Endothelial cell of umbilical vein (primary cell): ENCODE measurements around the gene SHISA9. TPM values are rescaled to one million over a fixed set of nuclear protein-coding genes. Genes with fewer than 3 reads are reported as not detected.

Experiments
- BruUV-seq: library from RNA; stranded (reverse); fragments of 400-500 nt; replicated peaks from 2 replicates; lab custom pipeline; 2021; lab: Mats Ljungman, UMichigan
- CTCF ChIA-PET: fragments of 300-600, 350-600 bp; sonication (Branson Sonifier 250); formaldehyde crosslinking; loops from one replicate; lab custom pipeline; 2021; ENCODE audit warnings: antibody characterized with exemption, inconsistent platforms; lab: Charles Lee
- POLR2A ChIA-PET: fragments of 300-600, 350-600 bp; sonication (Branson Sonifier 250); formaldehyde crosslinking; loops from one replicate; lab custom pipeline; 2021; ENCODE audit warnings: antibody characterized with exemption, inconsistent platforms; lab: Charles Lee
- DNase-seq: peaks from one replicate; pipeline ENCODE4 v3.0.0-alpha.2; 2011; ENCODE audit warnings: low read depth, low spot score
- FAIRE-seq: peaks from 2 replicates; lab custom pipeline; 2011; peaks lifted over from hg19 to GRCh38; lab: Jason Lieb, UNC
- H2AFZ ChIP-seq: 2 replicates; pipeline ENCODE4 v1.6.0; 2012; ENCODE audit warnings: low read depth, low read length, control low read depth, inconsistent platforms
- H3K27ac ChIP-seq: 2 replicates; pipeline ENCODE4 v1.5.1; 2011; ENCODE audit warnings: low read depth, mild to moderate bottlenecking, control low read depth, low read length, moderate library complexity; ENCODE audit not compliant: insufficient read depth
- H3K27me3 ChIP-seq, 2 experiments: 2 replicates each; pipeline versions ENCODE4 v1.6.0 to v1.6.1; 2011; ENCODE audit warnings: low read length in 2 of 2, mixed read lengths in 1 of 2; ENCODE audit not compliant: control insufficient read depth in 2 of 2, insufficient read depth in 2 of 2
- H3K36me3 ChIP-seq, 2 experiments: 2 replicates in 1 of 2; 3 replicates in 1 of 2; pipeline ENCODE4 v1.5.1; 2011; ENCODE audit warnings: low read length in 2 of 2, mild to moderate bottlenecking in 1 of 2, moderate library complexity in 1 of 2; ENCODE audit not compliant: control insufficient read depth in 2 of 2, insufficient read depth in 2 of 2; ENCODE audit errors: extremely low read depth in 1 of 2
- H3K4me1 ChIP-seq: 3 replicates; pipeline ENCODE4 v1.5.1; 2011; ENCODE audit warnings: mild to moderate bottlenecking, low read length; ENCODE audit not compliant: control insufficient read depth, insufficient read depth; ENCODE audit errors: extremely low read depth
- H3K4me2 ChIP-seq: 2 replicates; pipeline ENCODE4 v1.6.1; 2011; ENCODE audit warnings: low read length, control low read depth, mixed read lengths; ENCODE audit not compliant: insufficient read depth
- H3K4me3 ChIP-seq, 3 experiments: fragments of 200-600 bp in 1 of 3; sonication (generic), shearing (Covaris generic) in 1 of 3; replicated peaks in 1 of 3; 2 replicates each; pipeline ENCODE4 v1.5.1; 2011 to 2016; ENCODE audit warnings: control low read depth in 3 of 3, low read length in 3 of 3, mild to moderate bottlenecking in 2 of 3, inconsistent platforms in 1 of 3, low read depth in 1 of 3, moderate library complexity in 1 of 3; ENCODE audit not compliant: insufficient read depth in 1 of 3
- H3K79me2 ChIP-seq: 2 replicates; pipeline ENCODE4 v1.6.0; 2012; ENCODE audit warnings: low read length, inconsistent platforms; ENCODE audit not compliant: control insufficient read depth, insufficient read depth
- H3K9ac ChIP-seq: replicated peaks from 2 replicates; pipeline ENCODE3; 2011; ENCODE audit warnings: low read length, control low read depth; ENCODE audit not compliant: insufficient read depth; ENCODE audit errors: extremely low read depth
- H3K9me1 ChIP-seq: replicated peaks from 3 replicates; pipeline ENCODE4 v1.6.0; 2011; ENCODE audit warnings: mild to moderate bottlenecking, low read length; ENCODE audit not compliant: control insufficient read depth, insufficient read depth; ENCODE audit errors: extremely low read depth
- H3K9me3 ChIP-seq: replicated peaks from 2 replicates; pipeline ENCODE4 v1.5.1; 2012; ENCODE audit warnings: low read length, inconsistent platforms; ENCODE audit not compliant: control insufficient read depth, insufficient read depth
- H4K20me1 ChIP-seq: replicated peaks from 2 replicates; pipeline ENCODE3; 2011; ENCODE audit warnings: mild to moderate bottlenecking, low read length; ENCODE audit not compliant: control insufficient read depth, insufficient read depth; ENCODE audit errors: extremely low read depth
- EZH2 ChIP-seq: IDR thresholded peaks from 2 replicates; pipeline ENCODE4 v1.6.1; 2012; ENCODE audit warnings: borderline replicate concordance, low read depth, mild to moderate bottlenecking, moderate library complexity, low read length, inconsistent platforms; ENCODE audit not compliant: severe bottlenecking
- FOS ChIP-seq: IDR thresholded peaks from 2 replicates; pipeline ENCODE4 v1.6.1; 2011; ENCODE audit warnings: mild to moderate bottlenecking, low read length, moderate library complexity, borderline replicate concordance; ENCODE audit not compliant: insufficient read depth
- GATA2 ChIP-seq: IDR thresholded peaks from 2 replicates; pipeline ENCODE4 v1.7.0; 2011; ENCODE audit warnings: low read depth, mild to moderate bottlenecking, moderate library complexity, mixed read lengths, low read length; ENCODE audit not compliant: insufficient read length, insufficient read depth
- JUN ChIP-seq: IDR thresholded peaks from 2 replicates; pipeline ENCODE4 v1.6.1; 2011; ENCODE audit warnings: borderline replicate concordance, low read depth; ENCODE audit not compliant: insufficient read length, insufficient read depth
- MAX ChIP-seq: IDR thresholded peaks from 2 replicates; pipeline ENCODE4 v1.6.1; 2011; ENCODE audit not compliant: insufficient read depth, insufficient read length
- MYC ChIP-seq: IDR thresholded peaks from one replicate; pipeline ENCODE4 v1.6.1; 2011; ENCODE audit warnings: mild to moderate bottlenecking, low read depth, low read length
- POLR2A ChIP-seq: IDR thresholded peaks from 2 replicates; pipeline ENCODE4 v1.6.1; 2012; ENCODE audit warnings: low read depth, mild to moderate bottlenecking, control low read depth, low read length
- POLR2AphosphoS5 ChIP-seq: IDR thresholded peaks from 2 replicates; pipeline ENCODE4 v1.6.1; 2012; ENCODE audit warnings: low read depth, mild to moderate bottlenecking, control low read depth, low read length, moderate library complexity; ENCODE audit not compliant: insufficient read depth
- dilution Hi-C: fragments of 300-500 bp; cut with MboI; formaldehyde crosslinking; loops from one replicate; pipeline ENCODE4 v1.15.0; 2019; ENCODE audit warnings: low sequenced_read_pairs; ENCODE audit not compliant: extremely low pct_ligation_motif_present
- intact Hi-C: fragments of 100-400 bp; cut with micrococcal nuclease; formaldehyde crosslinking; loops from one replicate; pipeline ENCODE4 v1.10.0; 2022
- polyA plus RNA-seq, 4 experiments: library from polyadenylated mRNA; depleted of rRNA in 3 of 4; stranded (reverse) in 3 of 4; unstranded in 1 of 4; fragments of >200 nt; gene quantifications; 2 replicates each; pipeline versions ENCODE4 v1.2.1 to v1.2.3, GENCODE V29; 2011 to 2012; ENCODE audit warnings: missing spikeins in 1 of 4
- total RNA-seq: library from RNA; stranded (reverse); gene quantifications from 2 replicates; pipeline ENCODE4 v1.2.3, GENCODE V29; 2021
- TF ChIP-seq, protein P1 (sequence below), 2 donors: IDR thresholded peaks; 1 replicate in 1 of 2; 2 replicates in 1 of 2; pipeline ENCODE4 v1.5.1; 2011; ENCODE audit warnings: low read length in 2 of 2, mild to moderate bottlenecking in 2 of 2, moderate library complexity in 2 of 2, control low read depth in 1 of 2, inconsistent platforms in 1 of 2, low read depth in 1 of 2; ENCODE audit not compliant: insufficient read depth in 1 of 2; ENCODE audit errors: extremely low read depth in 1 of 2

SHISA9 gene
- total and polyA plus RNA-seq, 2 donors (not counting 3 experiments of a cell fraction or from before 2014, with no cell fraction given): not detected

GRCh38 chr16:13143551-13143950 is 242.2 kb downstream of the SHISA9 start:
- Histone ChIP-seq H3K9me3 (peaks cover 5% of the 10 kb centered on the region), H3K4me2 (no peak overlapping the region), H3K9me1 (no peaks in the 10 kb centered on the region), H2AFZ (no peak overlapping the region), H4K20me1 (no peaks in the 10 kb centered on the region), H3K36me3 (no peaks in the 10 kb centered on the region), H3K4me3 (no peak overlapping the region), H3K4me1 (no peaks in the 10 kb centered on the region), H3K27ac (no peak overlapping the region), H3K9ac (no peak overlapping the region), H3K27me3 (no peaks in the 10 kb centered on the region), H3K79me2 (no peaks in the 10 kb centered on the region)
- POLR2A ChIA-PET: no interaction called here
- FAIRE-seq: no peak
- no TSS peak for BruUV-seq
- dilution Hi-C loops (no loop called here), intact Hi-C loops (no loop called here)
- CTCF ChIA-PET: no interaction called here
- TF ChIP-seq FOS: no peak
- TF ChIP-seq, protein P1, sequence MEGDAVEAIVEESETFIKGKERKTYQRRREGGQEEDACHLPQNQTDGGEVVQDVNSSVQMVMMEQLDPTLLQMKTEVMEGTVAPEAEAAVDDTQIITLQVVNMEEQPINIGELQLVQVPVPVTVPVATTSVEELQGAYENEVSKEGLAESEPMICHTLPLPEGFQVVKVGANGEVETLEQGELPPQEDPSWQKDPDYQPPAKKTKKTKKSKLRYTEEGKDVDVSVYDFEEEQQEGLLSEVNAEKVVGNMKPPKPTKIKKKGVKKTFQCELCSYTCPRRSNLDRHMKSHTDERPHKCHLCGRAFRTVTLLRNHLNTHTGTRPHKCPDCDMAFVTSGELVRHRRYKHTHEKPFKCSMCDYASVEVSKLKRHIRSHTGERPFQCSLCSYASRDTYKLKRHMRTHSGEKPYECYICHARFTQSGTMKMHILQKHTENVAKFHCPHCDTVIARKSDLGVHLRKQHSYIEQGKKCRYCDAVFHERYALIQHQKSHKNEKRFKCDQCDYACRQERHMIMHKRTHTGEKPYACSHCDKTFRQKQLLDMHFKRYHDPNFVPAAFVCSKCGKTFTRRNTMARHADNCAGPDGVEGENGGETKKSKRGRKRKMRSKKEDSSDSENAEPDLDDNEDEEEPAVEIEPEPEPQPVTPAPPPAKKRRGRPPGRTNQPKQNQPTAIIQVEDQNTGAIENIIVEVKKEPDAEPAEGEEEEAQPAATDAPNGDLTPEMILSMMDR (IDR thresholded peaks at IDR 0.05; ENCODE audit: extremely low read depth in 1 of 2, insufficient read depth in 1 of 2, low read depth in 1 of 2, low read length in 2 of 2): no peak
- TF ChIP-seq JUN: no peak
- no peak for TF ChIP-seq EZH2
- no peak for TF ChIP-seq MYC
- TF ChIP-seq GATA2: no peak
- no peak for DNase-seq

- H3K27ac ChIP-seq: no peak overlapping the region
- DNase-seq: no peak
- TF ChIP-seq EZH2: no peak
- no peak for TF ChIP-seq POLR2AphosphoS5
- no peak for TF ChIP-seq MAX
- TF ChIP-seq FOS: no peak
- no peak for TF ChIP-seq JUN
- no peak for TF ChIP-seq MYC
- TF ChIP-seq POLR2A: no peak
- TF ChIP-seq, protein P1 (IDR thresholded peaks at IDR 0.05; ENCODE audit: extremely low read depth in 1 of 2, insufficient read depth in 1 of 2, low read depth in 1 of 2, low read length in 2 of 2): no peak
- TF ChIP-seq GATA2: no peak
- no peaks in the 10 kb centered on the region for H3K79me2 ChIP-seq
- H3K36me3 ChIP-seq: no peaks in the 10 kb centered on the region
- H3K9me1 ChIP-seq: no peaks in the 10 kb centered on the region
- no peaks in the 10 kb centered on the region for H3K4me1 ChIP-seq
- no peaks in the 10 kb centered on the region for H4K20me1 ChIP-seq
- no peaks in the 10 kb centered on the region for H3K27me3 ChIP-seq
- H3K4me2 ChIP-seq: no peak overlapping the region
- H2AFZ ChIP-seq: no peak overlapping the region
- no TSS peak for BruUV-seq
- POLR2A ChIA-PET: no interaction called here
- H3K4me3 ChIP-seq: no peak overlapping the region
- intact Hi-C loops (no loop called here), dilution Hi-C loops (no loop called here)
- FAIRE-seq: no peak
- H3K9me3 ChIP-seq: peaks cover 5% of the 10 kb centered on the region
- CTCF ChIA-PET: no interaction called here
- H3K9ac ChIP-seq: no peak overlapping the region
These were observed 245.4 kb downstream of the SHISA9 start for GRCh38 chr16:13146829-13147228.
